ENCODE measurements around the gene BCAR3.

GRCh38 chr1:93552741-93553455 is 128.7 kb downstream of the BCAR3 start:
- TF ChIP-seq CTCF (IDR thresholded peaks at IDR 0.05), result no peak
- TF ChIP-seq POLR2A (IDR thresholded peaks at IDR 0.05), result no peak
- TF ChIP-seq POLR2AphosphoS5 (IDR thresholded peaks at IDR 0.05), result no peak
